Mesothelial cell of epicardium (in vitro differentiated cells): ENCODE results near the gene BRSK2. TPM values are rescaled to one million over a fixed set of nuclear protein-coding genes. Genes with fewer than 3 reads are reported as not detected.

Experiments
- DNase-seq, 2 experiments: peaks; one replicate each; pipeline ENCODE4 v3.0.0; 2021; ENCODE audit warnings: low spot score in 2 of 2; ENCODE audit not compliant: unreplicated experiment in 2 of 2
- H3K27ac Mint-ChIP-seq: 2 replicates; pipeline ENCODE4 v1.8.0; 2021; ENCODE audit warnings: mixed read lengths
- H3K27me3 Mint-ChIP-seq: 2 replicates; pipeline ENCODE4 v1.8.0; 2021; ENCODE audit warnings: low read depth, mixed read lengths
- H3K36me3 Mint-ChIP-seq: 2 replicates; pipeline ENCODE4 v1.8.0; 2021; ENCODE audit warnings: mixed read lengths
- H3K4me1 Mint-ChIP-seq: 2 replicates; pipeline ENCODE4 v1.8.0; 2021; ENCODE audit warnings: mixed read lengths
- H3K4me3 Mint-ChIP-seq: 2 replicates; pipeline ENCODE4 v1.8.0; 2021; ENCODE audit warnings: mild to moderate bottlenecking, moderate library complexity, mixed read lengths
- H3K9me3 Mint-ChIP-seq: 2 replicates; pipeline ENCODE4 v1.8.0; 2021; ENCODE audit warnings: mixed read lengths
- total RNA-seq: library from RNA; stranded (reverse); gene quantifications from 3 replicates; pipeline ENCODE4 v1.2.1, GENCODE V29; 2021
- TF ChIP-seq, protein P1 (sequence below): fragments of 200-600 bp; sonication (generic); IDR thresholded peaks from one replicate; pipeline ENCODE4 v1.5.0; 2021; ENCODE audit warnings: antibody characterized with exemption; ENCODE audit not compliant: unreplicated experiment

Gene BRSK2
- total RNA-seq, 1 donor from 2014 or later, result 4.9 TPM

DNA sequence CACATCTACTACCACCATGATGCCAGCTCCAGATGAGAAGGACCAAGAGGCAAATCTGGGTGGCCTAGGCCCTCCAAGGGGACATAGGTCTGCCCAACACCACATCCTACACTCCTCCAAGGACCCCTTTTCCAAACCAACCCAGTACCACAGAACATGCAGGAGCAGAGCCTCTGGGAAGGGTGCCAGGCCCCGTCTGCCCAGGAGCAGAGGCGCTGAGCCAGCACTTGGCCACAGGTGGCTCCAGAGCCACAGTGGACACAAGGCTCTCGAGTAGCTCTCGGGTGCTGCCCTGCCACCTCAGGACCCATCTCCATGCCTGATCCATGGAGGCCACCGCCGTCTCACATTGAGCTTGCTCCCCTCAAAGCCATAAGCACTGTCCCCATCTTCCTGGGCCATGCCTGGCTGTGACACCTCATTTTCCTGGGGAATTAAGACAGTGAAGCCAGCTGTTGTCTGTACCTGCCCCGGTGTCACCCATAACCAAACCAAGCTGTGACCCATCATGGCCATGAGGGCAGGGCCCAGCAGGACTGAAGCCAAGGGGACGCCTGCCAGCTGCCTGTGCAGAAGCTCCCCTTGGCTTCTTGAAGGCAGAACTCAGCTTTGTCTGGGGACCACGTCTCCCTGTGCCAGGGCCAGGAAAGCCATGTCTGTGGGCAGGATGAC is 89.4 kb downstream of the BRSK2 start:
- Mint-ChIP-seq H3K4me3 (no peak overlapping the region), H3K4me1 (no peaks in the 10 kb centered on the region), H3K27me3 (no peaks in the 10 kb centered on the region)

DNA sequence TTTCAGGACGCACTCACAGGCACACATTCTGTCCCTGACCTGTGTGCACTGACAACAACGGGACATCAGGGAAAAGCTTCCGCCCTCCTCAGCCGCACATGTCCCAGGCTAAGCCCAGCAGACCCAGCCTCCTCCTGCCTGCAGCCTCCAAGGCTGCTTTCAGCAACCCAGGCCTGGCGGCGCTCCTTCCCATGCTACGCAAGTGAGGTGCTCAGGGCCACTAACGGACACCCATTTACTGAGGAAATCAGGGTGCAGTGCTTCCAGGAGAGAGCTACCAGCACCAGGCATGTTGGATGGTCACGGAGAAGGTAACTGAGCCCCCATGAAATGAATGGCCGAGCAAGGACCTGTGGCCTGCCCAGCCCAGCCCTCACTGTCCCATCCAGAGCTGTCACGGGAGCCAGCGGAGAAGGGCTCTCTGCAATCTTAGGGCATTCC is 90.0 kb downstream of the BRSK2 start:
- H3K4me1 Mint-ChIP-seq, result no peaks in the 10 kb centered on the region
- peaks cover 18% of the 10 kb centered on the region for H3K36me3 Mint-ChIP-seq
- no peaks in the 10 kb centered on the region for H3K9me3 Mint-ChIP-seq
- no peak overlapping the region for H3K4me3 Mint-ChIP-seq
- TF ChIP-seq, protein P1, sequence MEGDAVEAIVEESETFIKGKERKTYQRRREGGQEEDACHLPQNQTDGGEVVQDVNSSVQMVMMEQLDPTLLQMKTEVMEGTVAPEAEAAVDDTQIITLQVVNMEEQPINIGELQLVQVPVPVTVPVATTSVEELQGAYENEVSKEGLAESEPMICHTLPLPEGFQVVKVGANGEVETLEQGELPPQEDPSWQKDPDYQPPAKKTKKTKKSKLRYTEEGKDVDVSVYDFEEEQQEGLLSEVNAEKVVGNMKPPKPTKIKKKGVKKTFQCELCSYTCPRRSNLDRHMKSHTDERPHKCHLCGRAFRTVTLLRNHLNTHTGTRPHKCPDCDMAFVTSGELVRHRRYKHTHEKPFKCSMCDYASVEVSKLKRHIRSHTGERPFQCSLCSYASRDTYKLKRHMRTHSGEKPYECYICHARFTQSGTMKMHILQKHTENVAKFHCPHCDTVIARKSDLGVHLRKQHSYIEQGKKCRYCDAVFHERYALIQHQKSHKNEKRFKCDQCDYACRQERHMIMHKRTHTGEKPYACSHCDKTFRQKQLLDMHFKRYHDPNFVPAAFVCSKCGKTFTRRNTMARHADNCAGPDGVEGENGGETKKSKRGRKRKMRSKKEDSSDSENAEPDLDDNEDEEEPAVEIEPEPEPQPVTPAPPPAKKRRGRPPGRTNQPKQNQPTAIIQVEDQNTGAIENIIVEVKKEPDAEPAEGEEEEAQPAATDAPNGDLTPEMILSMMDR, result no peak
- DNase-seq, result no peak
- H3K27ac Mint-ChIP-seq, result no peak overlapping the region
- H3K27me3 Mint-ChIP-seq, result no peaks in the 10 kb centered on the region

More for the DNA sequence above, 89.4 kb downstream of the BRSK2 start:
- Mint-ChIP-seq H3K9me3 (no peaks in the 10 kb centered on the region), H3K27ac (no peak overlapping the region), H3K36me3 (peaks cover 20% of the 10 kb centered on the region)
- TF ChIP-seq, protein P1, result no peak
- no peak for DNase-seq

DNA sequence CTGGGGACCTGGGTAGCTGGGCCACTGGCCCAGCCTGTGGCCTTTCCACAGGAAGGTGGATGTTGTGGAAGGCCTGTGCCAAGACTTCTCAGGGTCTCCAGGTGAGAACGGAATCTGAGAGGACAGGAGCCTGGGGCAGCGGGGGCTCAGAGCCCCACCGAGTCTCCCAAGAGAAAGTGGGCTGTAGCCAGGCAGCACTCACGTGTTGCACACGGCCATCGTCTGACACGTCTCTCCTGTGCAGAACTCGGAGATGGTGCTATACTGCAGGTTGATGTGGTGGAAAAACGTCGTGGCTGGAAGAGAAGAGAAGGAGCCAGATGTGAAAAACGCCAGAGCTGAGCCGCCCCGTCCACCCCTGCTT is 90.4 kb downstream of the BRSK2 start:
- Mint-ChIP-seq H3K36me3 (peaks cover 18% of the 10 kb centered on the region), H3K27ac (no peak overlapping the region), H3K9me3 (no peaks in the 10 kb centered on the region), H3K4me1 (peaks cover 2% of the 10 kb centered on the region), H3K4me3 (no peak overlapping the region), H3K27me3 (no peaks in the 10 kb centered on the region)
- DNase-seq, result no peak
- TF ChIP-seq, protein P1, result no peak

DNA sequence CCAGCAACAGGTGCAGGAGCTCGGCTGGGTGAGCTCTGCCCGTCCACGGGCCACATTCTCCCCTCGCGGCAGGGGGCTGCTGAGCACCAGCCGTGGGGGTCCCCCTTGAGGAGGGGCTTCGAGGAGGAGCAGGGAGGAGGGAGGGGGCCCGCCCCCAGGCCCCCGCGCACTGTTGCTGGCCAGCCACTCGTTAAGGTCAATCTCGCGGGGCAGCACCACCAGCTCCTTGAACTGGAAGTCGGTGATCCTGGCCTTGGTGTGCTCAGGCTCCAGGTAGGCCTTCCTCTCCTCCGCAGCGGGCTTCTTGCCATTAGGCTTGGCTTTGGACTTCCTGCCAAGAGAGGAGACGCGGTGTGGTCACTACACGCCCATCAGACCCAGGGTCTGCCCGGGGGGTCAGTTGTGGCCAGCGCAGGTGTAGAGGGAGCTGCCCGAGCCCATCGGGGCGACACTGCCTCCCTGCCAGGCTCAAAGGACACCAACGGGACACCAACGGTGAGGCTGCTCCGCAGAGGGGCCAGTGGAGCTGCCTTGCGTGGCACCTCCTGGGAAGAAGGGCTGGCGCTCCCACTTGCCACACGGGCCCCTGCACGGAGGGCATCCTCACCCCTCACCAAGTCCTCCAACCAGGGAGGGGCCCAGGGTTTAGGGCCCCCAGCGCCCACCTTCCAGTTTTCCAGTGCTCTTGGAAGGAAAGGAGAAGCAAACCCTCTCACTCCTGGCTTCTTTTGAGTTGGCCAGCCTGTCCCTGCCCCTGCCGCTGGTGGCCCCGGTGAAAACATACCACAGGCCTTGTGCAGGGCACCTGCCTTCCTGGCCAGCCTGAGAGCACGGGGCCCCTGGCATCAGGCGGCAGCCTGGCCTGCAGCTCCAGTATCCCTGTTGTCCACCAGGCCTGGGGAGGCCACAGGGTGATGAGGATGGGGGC is 91.1 kb downstream of the BRSK2 start:
- H3K27ac Mint-ChIP-seq, result no peak overlapping the region
- DNase-seq, result no peak

DNA sequence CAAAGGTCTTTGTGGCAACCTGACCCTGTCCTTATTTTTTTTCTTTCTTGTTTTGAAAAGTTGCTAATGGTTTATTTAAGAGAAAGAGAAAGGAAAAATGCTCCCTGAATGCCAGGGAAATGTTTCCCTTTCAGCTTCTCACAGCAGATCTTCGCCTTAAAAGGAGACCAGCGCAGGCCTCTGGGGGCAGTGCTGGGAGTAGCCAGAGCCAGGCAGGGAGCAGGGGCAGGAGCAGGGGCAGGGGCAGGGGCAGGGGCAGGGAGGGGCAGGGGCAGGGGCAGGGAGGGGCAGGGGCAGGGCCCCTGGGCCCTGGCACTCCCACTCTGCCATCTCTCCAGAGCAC is 91.7 kb downstream of the BRSK2 start:
- Mint-ChIP-seq H3K27me3 (no peaks in the 10 kb centered on the region), H3K9me3 (no peaks in the 10 kb centered on the region), H3K27ac (no peak overlapping the region), H3K36me3 (peaks cover 13% of the 10 kb centered on the region), H3K4me3 (no peak overlapping the region), H3K4me1 (peaks cover 5% of the 10 kb centered on the region)
- TF ChIP-seq, protein P1, result no peak
- no peak for DNase-seq

More for the DNA sequence above, 91.1 kb downstream of the BRSK2 start:
- peaks cover 5% of the 10 kb centered on the region for H3K4me1 Mint-ChIP-seq
- H3K36me3 Mint-ChIP-seq, result peaks cover 14% of the 10 kb centered on the region
- no peaks in the 10 kb centered on the region for H3K9me3 Mint-ChIP-seq
- no peak overlapping the region for H3K4me3 Mint-ChIP-seq
- TF ChIP-seq, protein P1, result no peak
- no peaks in the 10 kb centered on the region for H3K27me3 Mint-ChIP-seq
